Endothelial cell of umbilical vein (primary cell): ENCODE data around the gene PTPN2.

Source experiments
- CTCF ChIP-seq, 2 donors: IDR thresholded peaks; 1 replicate in 1 of 2; 2 replicates in 1 of 2; pipeline ENCODE4 v1.5.1; 2011; ENCODE audit warnings: low read length in 2 of 2, mild to moderate bottlenecking in 2 of 2, moderate library complexity in 2 of 2, control low read depth in 1 of 2, inconsistent platforms in 1 of 2, low read depth in 1 of 2; ENCODE audit not compliant: insufficient read depth in 1 of 2; ENCODE audit errors: extremely low read depth in 1 of 2
- JUN ChIP-seq: IDR thresholded peaks from 2 replicates; pipeline ENCODE4 v1.6.1; 2011; ENCODE audit warnings: borderline replicate concordance, low read depth; ENCODE audit not compliant: insufficient read length, insufficient read depth
- MAX ChIP-seq: IDR thresholded peaks from 2 replicates; pipeline ENCODE4 v1.6.1; 2011; ENCODE audit not compliant: insufficient read depth, insufficient read length
- POLR2A ChIP-seq: IDR thresholded peaks from 2 replicates; pipeline ENCODE4 v1.6.1; 2012; ENCODE audit warnings: low read depth, mild to moderate bottlenecking, control low read depth, low read length
- POLR2AphosphoS5 ChIP-seq: IDR thresholded peaks from 2 replicates; pipeline ENCODE4 v1.6.1; 2012; ENCODE audit warnings: low read depth, mild to moderate bottlenecking, control low read depth, low read length, moderate library complexity; ENCODE audit not compliant: insufficient read depth

GRCh38 chr18:12862874-12863482 lies 21.1 kb downstream of the PTPN2 start:
- TF ChIP-seq CTCF (IDR thresholded peaks at IDR 0.05; ENCODE audit: extremely low read depth in 1 of 2, insufficient read depth in 1 of 2, low read depth in 1 of 2, low read length in 2 of 2) (no peak), MAX (no peak), POLR2A (no peak), POLR2AphosphoS5 (no peak), JUN (no peak)
